Mucosa of descending colon (tissue), 3 donors: ENCODE results near the gene PDE8A. TPM values are rescaled to one million over a fixed set of nuclear protein-coding genes. Genes with fewer than 3 reads are reported as not detected.

Experiments used
- ATAC-seq: fragments of 200-7000 bp; cut with Tn5 transposase; one replicate; pipeline ENCODE4 v1.9.1; 2020; ENCODE audit warnings: mild to moderate bottlenecking, moderate library complexity
- DNase-seq, 3 donors: peaks; one replicate each; pipeline ENCODE4 v3.0.0-alpha.2; 2020
- H3K36me3 ChIP-seq: fragments of 200-600 bp; one replicate; pipeline ENCODE4 v1.8.0; 2021; ENCODE audit warnings: low read depth, mild to moderate bottlenecking
- H3K4me1 ChIP-seq: fragments of 200-600 bp; one replicate; pipeline ENCODE4 v1.8.0; 2021; ENCODE audit warnings: low read depth, mild to moderate bottlenecking
- H3K4me3 ChIP-seq: fragments of 200-600 bp; one replicate; pipeline ENCODE4 v1.8.0; 2021; ENCODE audit warnings: mild to moderate bottlenecking
- H3K9me3 ChIP-seq: fragments of 200-600 bp; one replicate; pipeline ENCODE4 v1.8.0; 2021; ENCODE audit warnings: mild to moderate bottlenecking
- CTCF ChIP-seq: fragments of 200-600 bp; IDR thresholded peaks from one replicate; pipeline ENCODE4 v1.8.0; 2022; ENCODE audit warnings: antibody characterized with exemption, mild to moderate bottlenecking
- intact Hi-C, 2 donors: fragments of 100-400 bp; cut with DNase I in 1 of 2; cut with micrococcal nuclease in 1 of 2; formaldehyde crosslinking; loops; one replicate each; pipeline versions ENCODE4 v1.11.0 to v1.11.1; 2022; cut with DNase I, micrococcal nuclease
- total RNA-seq, 3 donors: library from RNA; stranded (reverse); fragmentation: NEBNext Ultra II Directional in 2 of 3; extraction: Animal tissue kit (Norgen Biotek cat#: 25700) in 2 of 3; gene quantifications; one replicate each; pipeline versions ENCODE4 v1.2.1 to v1.2.4, GENCODE V29; 2021 to 2023
- donor health status: DM: no; HTN: no; CAD: no; lungs with moderate emphysema.
- donor health status: DM: no; HTN: no; CAD: no.
- donor health status: DM: no; HTN: yes; CAD: no.

Gene PDE8A
- total RNA-seq, 3 donors from 2014 or later: 79.7 to 117 (median 98.3) TPM

- peak; percentile 74 for ATAC-seq
- TF ChIP-seq CTCF: no peak
- no peaks in the 10 kb centered on the region for H3K36me3 ChIP-seq
- peak; percentile 90 to 92 (median 92) for DNase-seq
- H3K4me3 ChIP-seq: peak overlapping the region; percentile 97
- H3K9me3 ChIP-seq: no peaks in the 10 kb centered on the region
- intact Hi-C loops: no loop called here
- peaks cover 24% of the 10 kb centered on the region for H3K4me1 ChIP-seq
These were observed 1.2 kb upstream of the PDE8A start for GRCh38 chr15:84980196-84981053.

GRCh38 chr15:84981054-84981710 lies 474 bp upstream of the PDE8A start:
- Histone ChIP-seq H3K9me3 (no peaks in the 10 kb centered on the region), H3K4me3 (peak overlapping the region; percentile 97), H3K36me3 (no peaks in the 10 kb centered on the region), H3K4me1 (peaks cover 28% of the 10 kb centered on the region)
- TF ChIP-seq CTCF: peak; percentile 23
- ATAC-seq (peak; percentile 87), DNase-seq (peak; percentile 93 to 98 (median 97))
- intact Hi-C loops: no loop called here

- H3K4me3 ChIP-seq: peak overlapping the region; percentile 97
- DNase-seq (peak; percentile 67 to 78 (median 78)), ATAC-seq (peak; percentile 8)
- no peaks in the 10 kb centered on the region for H3K9me3 ChIP-seq
- H3K36me3 ChIP-seq: no peaks in the 10 kb centered on the region
- peaks cover 28% of the 10 kb centered on the region for H3K4me1 ChIP-seq
- TF ChIP-seq CTCF: no peak
- intact Hi-C loops: no loop called here
These were observed 755 bp downstream of the PDE8A start for GRCh38 chr15:84982301-84982920.

GRCh38 chr15:84983294-84983693 lies 1.6 kb downstream of the PDE8A start:
- DNase-seq (no peak), ATAC-seq (no peak)
- intact Hi-C loops: no loop called here

More at GRCh38 chr15:84983294-84983693, 1.6 kb downstream of the PDE8A start:
- TF ChIP-seq CTCF: no peak
- H3K9me3 ChIP-seq: no peaks in the 10 kb centered on the region
- H3K4me3 ChIP-seq: no peak overlapping the region
- H3K4me1 ChIP-seq: peaks cover 28% of the 10 kb centered on the region
- H3K36me3 ChIP-seq: no peaks in the 10 kb centered on the region
